HG02840 (cell line): ENCODE data around the gene GNL1.
"Not testable (repeated sequence)": the region's sequence is repeated elsewhere in the genome, so short reads cannot be mapped to it uniquely, and the experiment has no call there.

Experiments
- ATAC-seq: cut with Tn5 transposase; IDR thresholded peaks from one replicate; pipeline ENCODE4 v1.9.1; 2021; ENCODE audit warnings: mild to moderate bottlenecking, moderate library complexity, moderate number of reproducible peaks; ENCODE audit not compliant: unreplicated experiment, low FRiP score

Gene GNL1

GRCh38 chr6:30556066-30556905 is at the start of gene GNL1:
GNL1 (minus strand) TSS chr6:30556489; CDS start chr6:30556203, 286 bp downstream.
- ATAC-seq, result peak; percentile 68

GRCh38 chr6:30603961-30604360 is 47.7 kb upstream of the GNL1 start:
- no peak for ATAC-seq

GRCh38 chr6:30601815-30602641 is 45.7 kb upstream of the GNL1 start:
- ATAC-seq, result no peak

GRCh38 chr6:30601436-30601814 is 45.1 kb upstream of the GNL1 start:
- no peak for ATAC-seq

- ATAC-seq, result no peak
These were observed 44.2 kb upstream of the GNL1 start for GRCh38 chr6:30600451-30600961.

GRCh38 chr6:30599625-30600324 is 43.5 kb upstream of the GNL1 start:
- no peak for ATAC-seq

GRCh38 chr6:30598912-30599624 is 42.8 kb upstream of the GNL1 start:
- ATAC-seq, result no peak

GRCh38 chr6:30597315-30598144 is 41.2 kb upstream of the GNL1 start:
- ATAC-seq, result not testable (repeated sequence)

- ATAC-seq, result no peak
These were observed 36.0 kb upstream of the GNL1 start for GRCh38 chr6:30592287-30592686.

- no peak for ATAC-seq
These were observed 34.7 kb upstream of the GNL1 start for GRCh38 chr6:30591008-30591407.

- no peak for ATAC-seq
These were observed 34.2 kb upstream of the GNL1 start for GRCh38 chr6:30590509-30590908.

- no peak for ATAC-seq
These were observed 33.6 kb upstream of the GNL1 start for GRCh38 chr6:30589754-30590358.

- no peak for ATAC-seq
These were observed 27.6 kb upstream of the GNL1 start for GRCh38 chr6:30583921-30584320.

GRCh38 chr6:30578051-30578450 is 21.8 kb upstream of the GNL1 start:
- no peak for ATAC-seq

- no peak for ATAC-seq
These were observed 16.8 kb upstream of the GNL1 start for GRCh38 chr6:30573113-30573512.

- ATAC-seq, result no peak
These were observed 15.9 kb upstream of the GNL1 start for GRCh38 chr6:30572148-30572547.

- ATAC-seq, result no peak
These were observed 15.4 kb upstream of the GNL1 start for GRCh38 chr6:30571762-30572082.

- ATAC-seq, result peak; percentile 95
These were observed 14.9 kb upstream of the GNL1 start, which contains the start of gene ABCF1 for GRCh38 chr6:30571075-30571761. ABCF1 (plus strand) TSS chr6:30571442; CDS start chr6:30571488, 46 bp downstream.
